LHCN-M2 (cell line): ENCODE data around the gene BICC1. TPM values are rescaled to one million over a fixed set of nuclear protein-coding genes. Genes with fewer than 3 reads are reported as not detected.

Source experiments
- DNase-seq: peaks from one replicate; pipeline ENCODE4 v3.0.0-alpha.2; 2012; ENCODE audit warnings: low read depth
- polyA plus RNA-seq: library from polyadenylated mRNA; unstranded; fragments of >200 nt; gene quantifications from one replicate; pipeline ENCODE4 v1.2.1, GENCODE V29; 2012; ENCODE audit warnings: missing spikeins
- total RNA-seq: library from RNA; depleted of rRNA; stranded (reverse); fragments of >200 nt; gene quantifications from 2 replicates; pipeline ENCODE4 v1.2.3, GENCODE V29; 2014; rRNA removed

BICC1 gene, protein sequence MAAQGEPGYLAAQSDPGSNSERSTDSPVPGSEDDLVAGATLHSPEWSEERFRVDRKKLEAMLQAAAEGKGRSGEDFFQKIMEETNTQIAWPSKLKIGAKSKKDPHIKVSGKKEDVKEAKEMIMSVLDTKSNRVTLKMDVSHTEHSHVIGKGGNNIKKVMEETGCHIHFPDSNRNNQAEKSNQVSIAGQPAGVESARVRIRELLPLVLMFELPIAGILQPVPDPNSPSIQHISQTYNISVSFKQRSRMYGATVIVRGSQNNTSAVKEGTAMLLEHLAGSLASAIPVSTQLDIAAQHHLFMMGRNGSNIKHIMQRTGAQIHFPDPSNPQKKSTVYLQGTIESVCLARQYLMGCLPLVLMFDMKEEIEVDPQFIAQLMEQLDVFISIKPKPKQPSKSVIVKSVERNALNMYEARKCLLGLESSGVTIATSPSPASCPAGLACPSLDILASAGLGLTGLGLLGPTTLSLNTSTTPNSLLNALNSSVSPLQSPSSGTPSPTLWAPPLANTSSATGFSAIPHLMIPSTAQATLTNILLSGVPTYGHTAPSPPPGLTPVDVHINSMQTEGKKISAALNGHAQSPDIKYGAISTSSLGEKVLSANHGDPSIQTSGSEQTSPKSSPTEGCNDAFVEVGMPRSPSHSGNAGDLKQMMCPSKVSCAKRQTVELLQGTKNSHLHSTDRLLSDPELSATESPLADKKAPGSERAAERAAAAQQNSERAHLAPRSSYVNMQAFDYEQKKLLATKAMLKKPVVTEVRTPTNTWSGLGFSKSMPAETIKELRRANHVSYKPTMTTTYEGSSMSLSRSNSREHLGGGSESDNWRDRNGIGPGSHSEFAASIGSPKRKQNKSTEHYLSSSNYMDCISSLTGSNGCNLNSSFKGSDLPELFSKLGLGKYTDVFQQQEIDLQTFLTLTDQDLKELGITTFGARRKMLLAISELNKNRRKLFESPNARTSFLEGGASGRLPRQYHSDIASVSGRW
- total RNA-seq: 17.3 and 20.7 TPM in 2 replicates
- polyA plus RNA-seq: 6.2 TPM

DNA sequence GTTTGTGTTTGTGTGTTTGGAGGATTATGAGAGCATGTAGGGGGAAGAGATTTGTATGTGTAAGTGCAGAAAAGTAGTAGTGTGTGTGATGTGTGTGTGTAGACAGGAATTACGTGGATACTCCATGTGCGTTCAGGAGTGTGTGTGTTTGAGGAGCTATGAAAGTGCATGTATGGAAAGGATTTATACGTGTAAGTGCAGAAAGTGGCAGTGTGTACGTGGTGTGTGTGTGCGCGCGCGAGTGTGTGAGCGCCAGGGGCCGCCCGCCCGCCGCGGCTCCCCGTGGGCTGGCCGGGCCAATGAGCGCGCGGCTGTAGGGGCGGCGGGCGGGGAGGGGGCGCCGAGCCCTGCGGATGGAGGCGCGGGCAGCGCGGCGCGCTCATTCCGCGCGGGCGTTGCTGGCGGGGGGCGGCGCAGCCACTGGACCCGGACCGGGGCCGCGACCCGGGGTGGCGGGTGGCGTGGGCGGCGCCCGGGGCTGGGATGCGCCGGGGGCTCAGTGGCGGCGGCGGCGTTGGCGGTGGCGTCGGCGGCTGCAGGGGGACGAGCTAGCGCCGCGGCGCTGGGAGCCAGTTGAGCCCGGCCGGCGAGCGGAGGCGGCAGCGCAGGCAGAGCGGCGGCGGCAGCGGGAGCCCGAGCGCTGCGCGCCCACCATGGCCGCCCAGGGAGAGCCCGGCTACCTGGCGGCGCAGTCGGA, at the start of gene BICC1:
TSS of gene BICC1 (plus strand) at position 382 of the 697 bp plus-strand sequence. CDS start at position 654, 272 bp downstream.
- peak; percentile 48 for DNase-seq

DNA sequence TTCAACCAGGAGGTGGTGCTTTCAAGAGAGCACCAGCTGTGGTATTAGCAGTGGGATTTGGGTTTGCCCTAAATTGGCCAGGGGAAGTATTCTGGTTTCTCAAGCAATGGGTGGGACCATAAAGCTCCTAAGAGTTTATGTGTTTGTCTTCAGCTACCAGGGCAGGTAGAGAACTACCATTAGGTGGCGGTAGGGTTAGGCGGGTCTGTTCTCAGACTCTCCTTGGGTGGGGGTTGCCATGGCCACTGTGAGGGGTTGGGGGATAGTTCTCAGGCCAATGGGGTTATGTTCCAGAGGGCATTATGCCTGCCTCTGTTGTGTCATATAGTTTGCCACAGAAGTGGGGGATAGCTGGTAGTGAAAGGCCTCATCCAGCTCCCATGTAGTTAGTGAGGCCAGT, 47.7 kb upstream of the BICC1 start:
- no peak for DNase-seq

DNA sequence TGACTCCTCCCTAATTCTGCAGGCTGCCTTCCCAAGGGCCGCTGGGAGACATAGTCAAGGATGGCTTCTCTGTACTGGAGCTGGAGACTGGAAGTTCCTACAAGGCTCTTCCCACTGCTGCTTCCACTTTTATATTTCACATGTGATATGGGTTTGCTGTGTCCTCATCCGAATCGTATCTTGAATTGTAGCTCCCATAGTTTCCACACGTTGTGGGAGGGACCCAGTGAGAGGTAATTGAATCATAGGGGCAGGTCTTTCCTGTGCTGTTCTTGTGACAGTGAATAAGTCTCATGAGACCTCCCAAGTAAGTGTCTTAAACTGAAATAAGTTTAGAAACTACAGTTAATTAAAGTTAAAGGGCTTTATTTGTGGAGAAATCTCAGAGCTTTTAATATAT, 47.0 kb upstream of the BICC1 start:
- no peak for DNase-seq

DNA sequence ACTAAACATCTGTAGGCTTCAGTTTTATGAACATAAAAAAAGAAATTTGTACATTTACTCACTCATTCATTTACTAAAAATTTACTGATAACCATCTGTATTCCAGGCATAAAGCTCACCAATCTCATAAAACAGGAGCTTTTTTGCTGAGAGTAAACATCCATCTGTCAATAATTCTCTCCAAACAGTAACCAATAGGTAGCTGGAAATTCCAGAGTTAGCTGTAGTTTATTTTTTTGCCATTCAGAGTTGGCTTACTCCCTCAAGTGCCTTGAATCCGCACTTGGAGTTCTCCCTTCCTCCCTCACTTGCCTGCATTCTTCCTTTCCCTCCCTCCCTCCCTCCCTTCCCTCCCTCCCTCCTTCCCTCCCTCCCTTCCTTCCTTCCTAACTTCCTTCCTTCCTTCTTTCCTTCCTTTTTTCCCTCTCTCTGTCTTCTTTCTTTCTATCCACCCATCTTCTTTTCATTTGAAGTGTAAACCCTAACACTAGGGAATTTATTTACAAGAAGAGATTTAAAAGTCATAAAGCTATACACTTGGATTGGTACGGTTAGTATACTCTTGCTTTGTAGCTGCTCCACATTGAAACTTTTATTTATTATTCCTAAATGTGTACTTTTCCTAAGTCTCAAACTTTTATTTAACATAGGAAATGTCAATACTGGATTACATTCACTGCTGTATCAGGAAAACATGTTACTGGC, 44.6 kb upstream of the BICC1 start:
- no peak for DNase-seq

DNA sequence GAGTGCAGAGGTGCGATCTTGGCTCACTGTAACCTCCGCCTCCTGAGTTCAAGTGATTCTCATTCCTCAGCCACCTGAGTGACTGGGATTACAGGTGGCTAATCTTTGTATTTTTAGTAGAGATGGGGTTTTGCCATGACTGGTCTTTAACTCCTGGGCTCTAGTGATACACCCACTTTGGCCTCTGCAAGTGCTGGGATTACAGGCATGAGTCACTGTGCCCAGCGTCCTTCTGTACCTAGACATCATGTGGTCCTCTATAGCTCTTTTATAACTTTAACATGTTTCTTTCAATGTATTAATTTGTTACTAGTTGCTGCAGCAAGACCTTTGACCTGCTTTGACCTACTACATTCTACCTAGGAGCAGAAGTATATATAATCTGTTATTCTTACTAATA, 38.7 kb upstream of the BICC1 start:
- peak; percentile 61 for DNase-seq

DNA sequence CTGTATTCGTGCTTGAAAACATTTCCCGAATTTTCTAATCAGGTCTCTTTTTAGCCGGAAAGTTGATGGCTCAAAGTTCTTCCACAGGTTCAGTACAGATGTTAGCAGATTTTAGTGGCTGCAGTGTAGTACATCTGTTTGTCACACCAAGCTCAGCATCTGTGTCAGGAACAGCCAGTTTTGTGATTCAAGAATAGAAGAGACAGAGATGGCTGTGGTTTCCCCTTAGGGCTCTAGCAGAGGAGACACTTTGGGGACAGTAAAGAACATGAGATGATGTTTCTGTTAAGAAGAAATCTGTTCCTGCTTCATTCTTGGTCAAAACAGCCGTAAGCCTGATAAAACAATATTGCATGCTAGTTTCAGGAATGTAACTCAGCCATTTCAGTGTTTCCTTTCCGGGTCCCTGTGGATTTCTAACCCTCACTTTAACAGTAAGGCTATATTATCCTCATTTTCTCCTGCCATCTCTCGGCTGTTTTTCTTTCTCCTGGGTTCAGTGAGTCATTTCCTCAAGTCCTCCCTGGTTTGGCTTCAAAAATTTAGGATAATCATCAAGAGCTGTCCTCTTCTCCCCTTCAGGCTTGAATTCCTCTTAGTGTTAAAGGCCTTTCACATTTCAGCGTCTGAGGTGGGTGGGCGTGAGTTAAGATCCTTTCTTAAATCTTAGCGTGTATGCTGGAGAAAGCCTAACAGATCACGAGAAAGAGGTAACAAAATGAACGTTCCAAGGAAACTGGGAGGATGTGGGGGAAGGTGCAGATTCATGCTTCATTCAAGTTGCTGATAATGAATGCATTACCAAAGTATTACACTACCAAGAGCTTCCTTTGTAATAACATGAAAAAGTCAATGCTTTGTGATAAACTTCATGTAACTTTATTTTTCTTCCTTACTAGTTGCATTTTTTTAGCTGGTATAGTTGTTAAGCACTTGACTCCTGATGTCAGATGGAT, 37.1 kb upstream of the BICC1 start:
- peak; percentile 82 for DNase-seq

DNA sequence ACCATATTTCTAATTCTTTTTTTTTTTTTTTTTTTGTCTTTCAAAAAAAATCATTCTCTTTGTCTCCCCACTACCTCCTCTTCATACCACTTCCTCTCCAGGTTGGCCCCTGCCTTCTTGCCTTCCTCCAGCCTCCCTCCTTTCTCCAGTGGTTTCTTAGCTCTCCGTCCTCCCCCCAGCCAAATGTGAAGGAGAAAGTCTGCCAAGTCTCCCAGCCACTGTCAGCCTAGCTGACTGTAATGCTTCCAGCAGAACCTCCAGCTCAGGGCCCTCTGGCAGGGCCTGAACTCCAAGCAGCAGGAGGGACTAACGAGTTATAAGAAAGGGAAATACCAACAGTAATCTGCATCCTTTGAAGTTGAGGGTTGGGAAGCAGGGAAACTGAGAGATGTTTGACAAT, 35.5 kb upstream of the BICC1 start:
- DNase-seq: no peak

DNA sequence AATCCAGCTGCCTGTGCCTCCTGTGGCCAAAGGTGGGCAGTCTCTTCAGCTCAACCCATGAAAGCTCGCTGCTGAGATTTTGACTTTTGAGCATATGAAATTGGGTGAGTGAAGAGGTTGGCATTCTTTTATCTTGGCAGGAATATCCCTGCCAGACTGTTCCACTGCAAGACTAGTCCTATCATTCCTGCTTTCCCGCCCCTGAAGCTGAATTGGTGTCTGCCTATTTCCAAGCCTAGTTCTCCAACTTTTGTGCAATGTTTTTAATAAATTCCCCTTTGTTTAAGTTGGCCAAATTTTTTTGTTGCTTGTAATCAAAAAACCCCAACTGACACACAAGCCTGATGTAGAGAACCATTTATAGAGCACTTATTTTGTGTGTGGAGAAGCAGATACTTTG, 34.8 kb upstream of the BICC1 start:
- DNase-seq: no peak

DNA sequence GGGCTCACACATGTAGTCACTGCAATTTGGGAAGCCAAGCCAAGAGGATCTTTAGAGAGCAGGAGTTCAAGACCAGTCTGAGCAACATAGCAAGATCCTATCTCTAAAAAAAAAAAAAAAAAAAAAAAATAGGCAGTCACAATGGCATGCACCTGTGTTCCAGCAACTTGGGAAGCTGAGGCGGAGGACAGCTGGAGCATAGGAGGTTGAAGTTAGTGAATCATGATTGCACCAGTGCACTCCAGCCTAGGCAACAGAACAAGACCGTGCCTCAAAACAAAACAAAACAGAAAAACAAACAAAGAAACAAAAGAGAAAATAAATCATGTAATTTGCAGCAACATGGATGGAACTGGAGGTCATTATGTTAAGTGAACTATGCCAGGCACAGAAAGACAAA, 33.6 kb upstream of the BICC1 start:
- peak; percentile 46 for DNase-seq

DNA sequence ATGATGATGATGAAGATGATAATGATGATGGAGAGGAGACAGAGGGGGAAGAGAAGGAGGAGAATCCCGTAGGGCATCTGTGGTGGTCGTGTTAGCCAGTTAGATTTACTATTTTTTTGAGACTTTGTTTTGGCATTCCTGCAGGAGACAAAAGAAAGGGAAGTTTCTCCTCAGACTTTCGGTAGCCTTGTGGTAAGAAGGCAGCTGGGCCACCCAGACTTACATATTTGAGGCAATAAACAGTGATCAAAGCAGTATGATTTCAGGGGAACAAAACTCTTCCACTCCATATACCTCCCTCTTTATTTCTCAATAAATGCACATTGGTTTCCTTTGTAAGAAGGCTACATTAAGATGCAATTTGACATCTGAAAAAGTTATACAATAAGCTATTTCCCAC, 32.4 kb upstream of the BICC1 start:
- no peak for DNase-seq

DNA sequence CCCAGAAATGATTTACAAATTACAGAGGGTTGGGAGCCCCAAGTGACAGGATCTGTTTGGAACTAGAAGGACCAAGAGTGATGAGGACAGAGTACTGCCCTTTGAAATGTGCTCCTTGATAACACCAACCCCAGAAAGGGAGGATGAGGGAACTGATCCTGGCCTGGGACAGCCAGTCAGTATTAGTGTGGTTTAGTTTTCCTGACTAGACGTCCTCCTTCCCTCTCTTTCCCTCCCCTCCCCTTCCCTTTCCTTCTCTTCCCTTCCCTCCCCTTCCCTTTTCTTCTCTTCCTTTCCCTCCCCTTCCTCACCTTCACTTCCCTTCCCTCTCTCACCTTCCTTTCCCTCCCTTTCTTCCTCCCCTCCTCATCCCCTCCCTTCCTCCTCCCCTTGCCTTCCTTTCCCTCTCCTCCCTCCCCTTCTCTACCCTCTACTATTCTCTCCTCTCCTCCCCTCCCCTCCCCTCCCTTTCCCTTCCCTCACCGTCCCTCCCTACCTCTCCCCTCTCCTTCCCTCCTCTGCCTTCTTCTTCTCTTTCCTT, 31.0 kb upstream of the BICC1 start:
- DNase-seq: no peak

DNA sequence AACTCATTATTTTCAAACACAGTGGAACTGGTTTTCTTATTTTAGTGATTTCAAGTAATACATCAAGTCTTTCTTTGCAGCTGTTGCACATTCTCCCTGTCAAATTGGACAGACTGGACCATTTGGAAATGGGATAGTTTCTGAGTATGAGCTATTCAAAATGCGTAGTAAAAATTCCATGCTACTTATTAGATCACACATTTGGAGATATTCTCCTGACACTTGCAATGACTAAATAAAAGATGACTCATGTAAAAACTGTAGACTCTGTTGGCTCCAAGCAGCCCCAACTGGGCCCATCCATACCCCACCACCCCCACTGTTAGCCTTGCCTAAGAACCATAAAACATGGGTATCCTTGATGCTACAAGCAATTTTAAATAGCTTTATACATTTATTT, 25.9 kb upstream of the BICC1 start:
- peak; percentile 95 for DNase-seq

DNA sequence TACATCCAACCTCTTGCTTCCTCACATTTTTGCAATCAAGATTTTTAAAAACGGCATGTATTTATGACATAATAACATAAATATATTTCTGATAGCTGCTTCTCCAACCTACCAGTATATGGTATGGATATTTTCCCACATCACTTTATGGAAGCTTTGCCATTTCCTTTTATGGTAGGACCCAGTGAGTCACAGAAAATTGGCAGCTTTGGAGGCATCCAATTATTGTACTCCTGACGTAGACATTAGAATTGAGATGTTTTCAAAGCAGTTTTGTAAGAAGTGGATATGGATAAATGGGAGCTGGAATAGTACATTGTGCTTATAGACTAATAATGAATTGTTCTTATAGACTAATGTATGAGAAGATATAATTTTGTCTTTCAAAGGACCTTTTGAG, 23.8 kb upstream of the BICC1 start:
- no peak for DNase-seq

DNA sequence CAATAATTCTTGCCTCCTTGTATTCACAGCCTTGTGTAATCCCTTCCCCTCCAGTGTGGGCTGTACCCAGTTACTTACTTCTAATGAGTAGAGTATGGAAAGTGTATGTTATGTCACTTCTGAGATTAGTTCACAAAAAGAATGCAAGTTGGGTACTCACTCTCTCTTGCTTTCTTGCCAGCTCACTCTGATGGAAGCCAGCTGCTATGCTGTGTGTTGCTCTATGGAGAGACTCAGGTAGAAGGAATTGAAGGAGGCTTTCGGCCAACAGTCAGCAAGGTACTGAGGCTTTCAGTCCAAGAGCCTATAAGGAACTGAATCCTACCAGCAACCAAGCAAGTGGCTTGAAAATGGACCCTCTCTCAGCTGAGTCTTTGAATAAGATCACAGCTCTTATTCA, 9.7 kb upstream of the BICC1 start:
- no peak for DNase-seq

DNA sequence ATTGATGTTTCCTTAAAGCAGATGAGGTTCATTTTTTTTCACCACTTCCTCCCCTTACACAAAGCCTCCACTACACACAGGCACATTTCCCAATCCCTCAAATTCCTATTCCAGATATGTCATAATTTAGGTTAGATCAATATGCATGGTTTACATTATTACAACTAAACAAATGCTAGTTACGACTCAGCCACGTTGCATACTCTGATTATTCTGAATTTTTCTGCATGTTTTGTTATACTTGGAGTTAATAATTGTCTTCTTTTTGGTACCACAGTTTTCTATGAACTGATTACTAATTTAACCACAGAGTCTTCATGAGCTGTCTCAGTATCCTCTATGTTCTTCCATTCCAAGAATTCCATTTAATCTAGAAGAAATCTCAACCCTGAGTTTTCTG, 4.4 kb upstream of the BICC1 start:
- DNase-seq: peak; percentile 17

DNA sequence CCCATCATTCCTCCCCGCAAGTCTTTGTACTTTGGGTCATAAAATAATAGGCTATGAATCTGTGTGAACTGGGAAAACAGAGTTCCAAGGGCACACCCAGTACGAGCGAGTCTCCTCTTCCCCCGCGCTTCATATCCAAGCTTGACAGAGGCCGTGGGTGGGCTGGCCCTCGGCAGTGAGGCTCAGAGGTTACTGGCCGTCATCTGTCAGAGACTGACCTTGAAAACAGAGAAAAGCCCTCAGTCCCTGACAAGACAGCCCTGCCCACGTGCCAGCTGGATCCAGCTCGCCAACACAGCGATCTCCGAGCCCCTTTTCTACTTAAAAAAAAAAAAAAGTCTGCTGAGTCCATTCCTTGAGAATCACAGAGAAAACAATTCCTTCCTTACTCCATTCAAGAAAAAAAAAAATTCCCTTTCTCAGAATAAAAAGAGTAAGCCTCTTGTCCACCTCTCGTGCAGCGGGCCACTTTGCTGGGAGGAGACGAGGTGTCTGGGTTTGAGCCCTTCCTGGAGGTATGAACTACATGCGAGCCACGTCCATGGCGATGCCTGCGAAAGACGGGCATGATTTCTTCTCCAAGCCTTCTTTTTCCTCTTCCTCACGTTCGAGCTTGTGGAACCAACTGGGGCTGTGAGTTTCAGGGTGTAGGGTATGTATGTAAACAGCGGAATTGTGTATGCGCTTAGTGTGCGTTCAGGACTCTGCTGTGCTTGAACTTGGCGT, 744 bp upstream of the BICC1 start:
- DNase-seq: no peak

DNA sequence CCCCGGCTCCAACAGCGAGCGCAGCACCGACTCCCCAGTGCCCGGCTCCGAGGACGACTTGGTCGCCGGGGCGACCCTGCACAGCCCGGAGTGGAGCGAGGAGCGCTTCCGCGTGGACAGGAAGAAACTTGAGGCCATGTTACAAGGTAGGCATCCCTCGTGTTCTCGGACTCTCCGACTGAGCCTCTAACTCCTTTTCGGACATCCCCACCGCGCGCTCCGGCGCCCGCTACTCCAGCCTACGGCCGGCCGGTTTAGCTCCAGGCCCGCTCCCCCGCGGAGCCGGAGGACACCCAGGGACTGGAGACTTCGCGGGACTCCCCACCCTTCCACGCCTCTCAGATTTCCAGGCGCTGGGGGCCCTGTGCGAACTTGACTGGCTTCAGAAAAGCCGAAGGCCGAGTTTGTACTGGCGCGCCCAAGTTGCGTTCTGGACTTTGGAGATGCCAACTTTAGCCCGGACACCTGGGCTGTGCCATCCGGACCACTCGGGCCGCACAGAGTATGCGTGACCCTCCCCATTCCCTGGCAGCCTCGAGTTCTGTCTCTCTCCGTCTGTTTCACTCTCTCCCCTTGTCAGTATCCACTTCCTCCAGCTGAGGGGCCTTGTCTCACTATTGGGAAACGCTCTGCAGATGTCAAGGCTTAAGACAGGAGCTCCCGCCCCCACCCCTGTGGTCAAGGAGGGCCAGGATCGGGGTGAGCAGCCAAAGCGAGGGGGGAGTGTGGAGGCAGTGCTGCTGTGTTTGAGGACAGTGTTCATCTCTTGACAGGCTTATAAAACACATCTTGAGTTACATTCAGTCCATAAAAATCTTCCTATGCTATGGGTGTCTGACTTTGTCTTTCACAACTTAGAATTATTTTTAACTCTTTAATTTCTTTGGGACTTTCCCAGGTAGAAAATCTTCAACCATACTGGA, 777 bp downstream of the BICC1 start:
- DNase-seq: peak; percentile 77
